B cell (primary cell): ENCODE data around the gene ZNF821. TPM values are rescaled to one million over a fixed set of nuclear protein-coding genes. Genes with fewer than 3 reads are reported as not detected.
A peak's percentile ranks its signal among the peaks of the same experiment; 100 is the strongest.

Experiments used
- ATAC-seq: fragments of 200-7000 bp; cut with Tn5 transposase; one replicate; pipeline ENCODE4 v1.10.0; 2021; ENCODE audit warnings: low read depth, mild to moderate bottlenecking, moderate number of reproducible peaks, moderate library complexity
- CTCF ChIA-PET: fragments of 350-600 bp; sonication (Branson Sonifier 250); formaldehyde crosslinking; loops from one replicate; lab custom pipeline; 2021; ENCODE audit warnings: antibody characterized with exemption, inconsistent platforms; lab: Charles Lee
- POLR2A ChIA-PET: fragments of 350-600 bp; sonication (Branson Sonifier 250); formaldehyde crosslinking; loops from one replicate; lab custom pipeline; 2021; ENCODE audit warnings: antibody characterized with exemption; lab: Charles Lee
- DNase-seq: peaks from one replicate; pipeline ENCODE4 v3.0.0; 2013
- H2AFZ ChIP-seq: 2 replicates; pipeline ENCODE4 v1.6.1; 2012; ENCODE audit warnings: mild to moderate bottlenecking, low read depth, low read length; ENCODE audit not compliant: insufficient read depth, poor library complexity, severe bottlenecking
- H3K27ac ChIP-seq, 2 donors: 1 replicate in 1 of 2; 2 replicates in 1 of 2; pipeline ENCODE4 v1.5.1; 2012 to 2013; ENCODE audit warnings: low read length in 2 of 2, mild to moderate bottlenecking in 2 of 2, moderate library complexity in 1 of 2
- H3K27me3 ChIP-seq, 4 experiments: fragments of 200-600 bp in 1 of 4; sonication (generic) in 1 of 4; replicated peaks in 1 of 4; 1 replicate in 2 of 4; 2 replicates in 2 of 4; pipeline versions ENCODE4 v1.6.1 to v1.7.0; 2013 to 2016; ENCODE audit warnings: low read length in 3 of 4, mild to moderate bottlenecking in 2 of 4, mixed read lengths in 1 of 4, moderate library complexity in 1 of 4; ENCODE audit not compliant: insufficient read depth in 4 of 4, control insufficient read depth in 3 of 4; ENCODE audit errors: control extremely low read depth in 1 of 4
- H3K36me3 ChIP-seq, 2 experiments: replicated peaks in 1 of 2; 1 replicate in 1 of 2; 2 replicates in 1 of 2; pipeline versions ENCODE4 v1.6.1 to v1.7.1; 2013; ENCODE audit warnings: low read length in 1 of 2; ENCODE audit not compliant: insufficient read depth in 2 of 2, control insufficient read depth in 1 of 2; ENCODE audit errors: control extremely low read depth in 1 of 2, extremely low read depth in 1 of 2
- H3K4me1 ChIP-seq, 2 donors: fragments of 200-600 bp in 1 of 2; sonication (generic) in 1 of 2; 1 replicate in 1 of 2; 2 replicates in 1 of 2; pipeline versions ENCODE4 v1.5.1 to v1.6.1; 2013 to 2017; ENCODE audit warnings: low read length in 2 of 2; ENCODE audit not compliant: control insufficient read depth in 2 of 2, insufficient read depth in 2 of 2
- H3K4me2 ChIP-seq: replicated peaks from 2 replicates; pipeline ENCODE3; 2012; ENCODE audit warnings: mild to moderate bottlenecking, low read depth, low read length; ENCODE audit not compliant: poor library complexity, severe bottlenecking
- H3K4me3 ChIP-seq, 5 experiments: fragments of 200-600 bp in 1 of 5; sonication (generic) in 1 of 5; 1 replicate in 3 of 5; 2 replicates in 2 of 5; pipeline versions ENCODE4 v1.5.1 to v1.7.0; 2011 to 2016; ENCODE audit warnings: low read length in 4 of 5, mild to moderate bottlenecking in 4 of 5, low read depth in 2 of 5, control low read depth in 1 of 5, moderate library complexity in 1 of 5; ENCODE audit not compliant: insufficient read depth in 1 of 5; ENCODE audit errors: control extremely low read depth in 1 of 5, extremely low read depth in 1 of 5
- H3K79me2 ChIP-seq: fragments of 200-600 bp; sonication (generic); one replicate; pipeline ENCODE4 v1.6.0; 2016; ENCODE audit warnings: low read length; ENCODE audit not compliant: control insufficient read depth, insufficient read depth
- H3K9ac ChIP-seq: fragments of 200-600 bp; sonication (generic); 2 replicates; pipeline ENCODE4 v1.6.1; 2017; ENCODE audit warnings: mild to moderate bottlenecking, low read length, moderate library complexity
- H3K9me3 ChIP-seq, 3 donors: one replicate each; pipeline versions ENCODE4 v1.6.1 to v1.7.1; 2013; ENCODE audit warnings: low read length in 2 of 3; ENCODE audit not compliant: control insufficient read depth in 2 of 3, insufficient read depth in 1 of 3; ENCODE audit errors: control extremely low read depth in 1 of 3
- H4K20me1 ChIP-seq: 2 replicates; pipeline ENCODE4 v1.6.0; 2012; ENCODE audit warnings: mild to moderate bottlenecking, low read length; ENCODE audit not compliant: insufficient read depth, control insufficient read depth, poor library complexity, severe bottlenecking
- H3K27ac Mint-ChIP-seq: one replicate; pipeline ENCODE4 v1.8.0; 2021; ENCODE audit warnings: mixed read lengths
- H3K27me3 Mint-ChIP-seq: one replicate; pipeline ENCODE4 v1.8.0; 2021; ENCODE audit warnings: mixed read lengths
- H3K4me1 Mint-ChIP-seq: one replicate; pipeline ENCODE4 v1.8.0; 2021; ENCODE audit warnings: mixed read lengths
- H3K4me3 Mint-ChIP-seq: one replicate; pipeline ENCODE4 v1.8.0; 2021; ENCODE audit warnings: mixed read lengths
- H3K9me3 Mint-ChIP-seq: one replicate; pipeline ENCODE4 v1.8.0; 2022; ENCODE audit warnings: mixed read lengths; ENCODE audit not compliant: insufficient read depth
- CTCF ChIP-seq: fragments of 200-600 bp; IDR thresholded peaks from one replicate; pipeline ENCODE4 v1.8.0; 2022; ENCODE audit warnings: antibody characterized with exemption, mild to moderate bottlenecking
- EZH2 ChIP-seq: IDR thresholded peaks from 2 replicates; pipeline ENCODE4 v1.6.1; 2012; ENCODE audit warnings: borderline replicate concordance, low read depth, mild to moderate bottlenecking, moderate library complexity, low read length; ENCODE audit not compliant: insufficient read depth, poor library complexity, severe bottlenecking
- WGBS: methylation state at CpG from one replicate; pipeline ENCODE4 v1.1.5; 2013; ENCODE audit warnings: missing lambda C conversion rate; ENCODE audit not compliant: insufficient coverage; 5-methylcytosine and 5-hydroxymethylcytosine counted together
- intact Hi-C: fragments of 100-400 bp; cut with micrococcal nuclease; formaldehyde crosslinking; loops from one replicate; pipeline ENCODE4 v1.10.0; 2022
- polyA plus RNA-seq: library from polyadenylated mRNA; depleted of rRNA; stranded (reverse); fragments of >200 nt; gene quantifications from 2 replicates; pipeline ENCODE4 v1.2.3, GENCODE V29; 2012
- total RNA-seq, 2 donors: library from RNA; stranded (reverse); fragments of 120-200 nt in 1 of 2; gene quantifications; 1 replicate in 1 of 2; 2 replicates in 1 of 2; pipeline versions ENCODE4 v1.2.3 to v1.2.4, GENCODE V29; 2013 to 2022

The ZNF821 gene
- total and polyA plus RNA-seq, 2 donors (not counting 1 experiment from before 2014, with no cell fraction given), result 35.6 to 35.8 TPM

- H3K27ac Mint-ChIP-seq, result peak overlapping the region; percentile 95
- peaks cover 33 to 43% of the 10 kb centered on the region in 2 donors for H3K4me1 ChIP-seq
- H3K36me3 ChIP-seq, result peaks cover 0 to 20% of the 10 kb centered on the region in 2 experiments
- peak; percentile 73 for DNase-seq
- no peaks in the 10 kb centered on the region for H4K20me1 ChIP-seq
- peak overlapping the region; percentile 97 for H3K4me2 ChIP-seq
- H3K79me2 ChIP-seq, result peaks cover 28% of the 10 kb centered on the region
- TF ChIP-seq CTCF (no peak), EZH2 (no peak)
- peak; percentile 48 for ATAC-seq
- no peaks in the 10 kb centered on the region for H3K9me3 ChIP-seq
- 1% methylated on average over 46 of the region's 46 CpGs for WGBS
- POLR2A ChIA-PET, result interaction anchor here (0.6 to 4.5 kb wide), 10 partner anchors 11 to 332 kb away, joined by 3 to 47 read pairs (median 6); partner anchors contain the start of genes AP1G1 and IST1
- H2AFZ ChIP-seq, result peak overlapping the region; percentile 99
- H3K4me3 ChIP-seq, result peak overlapping the region; percentile 76 to 98 (median 86)
- H3K9me3 Mint-ChIP-seq, result no peaks in the 10 kb centered on the region
- CTCF ChIA-PET, result interaction anchor here (0.9 to 4.2 kb wide), 31 partner anchors 10 to 156 kb away, joined by 3 to 69 read pairs (median 7); partner anchors contain the start of genes AP1G1 and IST1
- peak overlapping the region; percentile 89 for H3K4me3 Mint-ChIP-seq
- no peaks in the 10 kb centered on the region for H3K27me3 Mint-ChIP-seq
- H3K9ac ChIP-seq, result peak overlapping the region; percentile 94
- H3K27ac ChIP-seq, result peak overlapping the region; percentile 89 to 91
- H3K27me3 ChIP-seq, result no peaks in the 10 kb centered on the region
- intact Hi-C loops, result loop anchor here (2.0 to 5.0 kb wide), 2 partner anchors 124 to 159 kb away; partner anchors contain the start of genes DHODH and PHLPP2
- peaks cover 43% of the 10 kb centered on the region for H3K4me1 Mint-ChIP-seq
Observed at GRCh38 chr16:71883168-71883848, 674 bp downstream of the ZNF821 start.
